ENCODE results near the gene RTN4R.
"Not testable (repeated sequence)": the region's sequence is repeated elsewhere in the genome, so short reads cannot be mapped to it uniquely, and the experiment has no call there.

DNA sequence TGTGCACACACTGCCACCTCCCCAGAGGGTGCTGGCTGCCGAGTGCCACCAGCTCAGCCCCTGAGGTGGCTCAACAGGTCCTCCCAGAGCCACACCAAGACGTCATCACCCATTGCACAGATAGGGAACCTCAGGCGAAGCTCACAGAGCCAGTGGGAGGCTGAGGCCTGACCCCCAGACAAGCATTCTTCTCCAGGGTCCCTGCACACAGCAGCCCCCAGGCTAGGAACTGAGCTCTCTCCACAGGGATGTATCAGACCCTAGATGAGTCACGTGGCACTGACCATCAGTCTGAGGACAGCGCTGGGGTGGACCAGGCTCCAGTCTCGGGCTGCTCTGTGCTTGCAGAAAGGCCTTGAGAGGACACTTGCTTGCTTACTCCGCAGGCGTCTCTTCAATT is 1.6 kb upstream of the RTN4R start:
- TF ChIP-seq POLR2A (IDR thresholded peaks at IDR 0.05) = not testable (repeated sequence)
- TF ChIP-seq, protein P1, sequence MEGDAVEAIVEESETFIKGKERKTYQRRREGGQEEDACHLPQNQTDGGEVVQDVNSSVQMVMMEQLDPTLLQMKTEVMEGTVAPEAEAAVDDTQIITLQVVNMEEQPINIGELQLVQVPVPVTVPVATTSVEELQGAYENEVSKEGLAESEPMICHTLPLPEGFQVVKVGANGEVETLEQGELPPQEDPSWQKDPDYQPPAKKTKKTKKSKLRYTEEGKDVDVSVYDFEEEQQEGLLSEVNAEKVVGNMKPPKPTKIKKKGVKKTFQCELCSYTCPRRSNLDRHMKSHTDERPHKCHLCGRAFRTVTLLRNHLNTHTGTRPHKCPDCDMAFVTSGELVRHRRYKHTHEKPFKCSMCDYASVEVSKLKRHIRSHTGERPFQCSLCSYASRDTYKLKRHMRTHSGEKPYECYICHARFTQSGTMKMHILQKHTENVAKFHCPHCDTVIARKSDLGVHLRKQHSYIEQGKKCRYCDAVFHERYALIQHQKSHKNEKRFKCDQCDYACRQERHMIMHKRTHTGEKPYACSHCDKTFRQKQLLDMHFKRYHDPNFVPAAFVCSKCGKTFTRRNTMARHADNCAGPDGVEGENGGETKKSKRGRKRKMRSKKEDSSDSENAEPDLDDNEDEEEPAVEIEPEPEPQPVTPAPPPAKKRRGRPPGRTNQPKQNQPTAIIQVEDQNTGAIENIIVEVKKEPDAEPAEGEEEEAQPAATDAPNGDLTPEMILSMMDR (IDR thresholded peaks at IDR 0.05) = not testable (repeated sequence)

All from lower leg skin (tissue), 3 donors.